Left ventricle myocardium inferior (tissue), 1 donor: Measurements from ENCODE around the gene CNST. TPM values are rescaled to one million over a fixed set of nuclear protein-coding genes. Genes with fewer than 3 reads are reported as not detected.
"Not testable (repeated sequence)": the region's sequence is repeated elsewhere in the genome, so short reads cannot be mapped to it uniquely, and the experiment has no call there.

Experiments used
- DNase-seq: peaks from one replicate; pipeline ENCODE4 v3.0.0-alpha.2; 2020
- H3K27ac ChIP-seq: fragments of 200-600 bp; replicated peaks from 2 replicates; pipeline ENCODE4 v1.8.0; 2021
- H3K27me3 ChIP-seq: fragments of 200-600 bp; 2 replicates; pipeline ENCODE4 v1.8.0; 2021; ENCODE audit warnings: low read depth
- H3K36me3 ChIP-seq: fragments of 200-600 bp; 2 replicates; pipeline ENCODE4 v1.8.0; 2021
- H3K4me1 ChIP-seq: fragments of 200-600 bp; 2 replicates; pipeline ENCODE4 v1.8.0; 2021
- H3K4me3 ChIP-seq: fragments of 200-600 bp; 2 replicates; pipeline ENCODE4 v1.8.0; 2021; ENCODE audit warnings: mild to moderate bottlenecking, moderate library complexity
- H3K9me3 ChIP-seq: fragments of 200-600 bp; replicated peaks from 2 replicates; pipeline ENCODE4 v1.8.0; 2021
- intact Hi-C: fragments of 100-400 bp; cut with micrococcal nuclease; formaldehyde crosslinking; loops from one replicate; pipeline ENCODE4 v1.11.0; 2022
- total RNA-seq: library from RNA; stranded (reverse); fragmentation: NEBNext Ultra II Directional; extraction: Animal tissue kit (Norgen Biotek cat#: 25700); gene quantifications from one replicate; pipeline ENCODE4 v1.2.1, GENCODE V29; 2021
- TF ChIP-seq, protein P1 (sequence below): fragments of 200-600 bp; IDR thresholded peaks from 2 replicates; pipeline ENCODE4 v1.8.0; 2021; ENCODE audit warnings: antibody characterized with exemption, mild to moderate bottlenecking, borderline replicate concordance
- donor health status: DM: no; HTN: yes; CAD: no; lungs with severe emphysema.

Gene CNST
- total RNA-seq, 1 donor from 2014 or later = 18.9 TPM

GRCh38 chr1:246559310-246559709 lies 6.9 kb upstream of the CNST start:
- intact Hi-C loops = no loop called here
- peaks cover 8% of the 10 kb centered on the region for H3K4me1 ChIP-seq
- H3K36me3 ChIP-seq = peaks cover 64% of the 10 kb centered on the region
- H3K27me3 ChIP-seq = no peaks in the 10 kb centered on the region
- TF ChIP-seq, protein P1, sequence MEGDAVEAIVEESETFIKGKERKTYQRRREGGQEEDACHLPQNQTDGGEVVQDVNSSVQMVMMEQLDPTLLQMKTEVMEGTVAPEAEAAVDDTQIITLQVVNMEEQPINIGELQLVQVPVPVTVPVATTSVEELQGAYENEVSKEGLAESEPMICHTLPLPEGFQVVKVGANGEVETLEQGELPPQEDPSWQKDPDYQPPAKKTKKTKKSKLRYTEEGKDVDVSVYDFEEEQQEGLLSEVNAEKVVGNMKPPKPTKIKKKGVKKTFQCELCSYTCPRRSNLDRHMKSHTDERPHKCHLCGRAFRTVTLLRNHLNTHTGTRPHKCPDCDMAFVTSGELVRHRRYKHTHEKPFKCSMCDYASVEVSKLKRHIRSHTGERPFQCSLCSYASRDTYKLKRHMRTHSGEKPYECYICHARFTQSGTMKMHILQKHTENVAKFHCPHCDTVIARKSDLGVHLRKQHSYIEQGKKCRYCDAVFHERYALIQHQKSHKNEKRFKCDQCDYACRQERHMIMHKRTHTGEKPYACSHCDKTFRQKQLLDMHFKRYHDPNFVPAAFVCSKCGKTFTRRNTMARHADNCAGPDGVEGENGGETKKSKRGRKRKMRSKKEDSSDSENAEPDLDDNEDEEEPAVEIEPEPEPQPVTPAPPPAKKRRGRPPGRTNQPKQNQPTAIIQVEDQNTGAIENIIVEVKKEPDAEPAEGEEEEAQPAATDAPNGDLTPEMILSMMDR = no peak
- H3K4me3 ChIP-seq = no peak overlapping the region
- DNase-seq = no peak
- H3K27ac ChIP-seq = no peak overlapping the region
- H3K9me3 ChIP-seq = no peaks in the 10 kb centered on the region

DNA sequence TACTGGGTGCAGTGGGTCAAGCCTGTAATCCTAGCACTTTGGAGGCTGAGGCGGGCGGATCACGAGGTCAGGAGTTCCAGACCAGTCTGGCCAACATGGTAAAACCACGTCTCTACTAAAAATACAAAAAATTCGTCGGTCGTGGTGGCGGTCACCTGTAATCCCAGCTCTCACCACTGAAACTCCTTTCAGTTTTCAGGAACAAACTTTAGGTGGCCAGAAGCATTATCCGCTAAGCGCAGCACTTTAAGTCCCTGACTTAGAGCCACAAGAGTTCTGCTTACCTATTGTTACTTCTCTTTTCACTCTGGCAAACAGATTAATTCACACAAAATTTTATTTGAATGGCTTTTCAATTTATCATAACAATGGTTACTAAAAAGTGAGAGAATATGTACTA lies 5.4 kb upstream of the CNST start:
- H3K27me3 ChIP-seq, intact Hi-C loops, DNase-seq, H3K9me3 ChIP-seq, H3K4me3 ChIP-seq, H3K27ac ChIP-seq: not testable (repeated sequence)
- Histone ChIP-seq H3K36me3 (peaks cover 51% of the 10 kb centered on the region), H3K4me1 (peaks cover 23% of the 10 kb centered on the region)

GRCh38 chr1:246564839-246565750 lies 1.2 kb upstream of the CNST start:
- Histone ChIP-seq H3K9me3 (no peaks in the 10 kb centered on the region), H3K4me3 (peak overlapping the region; percentile 89), H3K36me3 (peaks cover 15% of the 10 kb centered on the region), H3K27ac (peak overlapping the region; percentile 96), H3K27me3 (no peaks in the 10 kb centered on the region), H3K4me1 (peaks cover 62% of the 10 kb centered on the region)
- no peak for DNase-seq
- intact Hi-C loops = no loop called here
- TF ChIP-seq, protein P1 = no peak

GRCh38 chr1:246565751-246566127 lies 517 bp upstream of the CNST start:
- Histone ChIP-seq H3K4me3 (peak overlapping the region; percentile 89), H3K4me1 (peaks cover 68% of the 10 kb centered on the region), H3K36me3 (peaks cover 11% of the 10 kb centered on the region), H3K9me3 (no peaks in the 10 kb centered on the region), H3K27ac (peak overlapping the region; percentile 96), H3K27me3 (no peaks in the 10 kb centered on the region)
- TF ChIP-seq, protein P1 = no peak
- intact Hi-C loops = no loop called here
- DNase-seq = no peak

DNA sequence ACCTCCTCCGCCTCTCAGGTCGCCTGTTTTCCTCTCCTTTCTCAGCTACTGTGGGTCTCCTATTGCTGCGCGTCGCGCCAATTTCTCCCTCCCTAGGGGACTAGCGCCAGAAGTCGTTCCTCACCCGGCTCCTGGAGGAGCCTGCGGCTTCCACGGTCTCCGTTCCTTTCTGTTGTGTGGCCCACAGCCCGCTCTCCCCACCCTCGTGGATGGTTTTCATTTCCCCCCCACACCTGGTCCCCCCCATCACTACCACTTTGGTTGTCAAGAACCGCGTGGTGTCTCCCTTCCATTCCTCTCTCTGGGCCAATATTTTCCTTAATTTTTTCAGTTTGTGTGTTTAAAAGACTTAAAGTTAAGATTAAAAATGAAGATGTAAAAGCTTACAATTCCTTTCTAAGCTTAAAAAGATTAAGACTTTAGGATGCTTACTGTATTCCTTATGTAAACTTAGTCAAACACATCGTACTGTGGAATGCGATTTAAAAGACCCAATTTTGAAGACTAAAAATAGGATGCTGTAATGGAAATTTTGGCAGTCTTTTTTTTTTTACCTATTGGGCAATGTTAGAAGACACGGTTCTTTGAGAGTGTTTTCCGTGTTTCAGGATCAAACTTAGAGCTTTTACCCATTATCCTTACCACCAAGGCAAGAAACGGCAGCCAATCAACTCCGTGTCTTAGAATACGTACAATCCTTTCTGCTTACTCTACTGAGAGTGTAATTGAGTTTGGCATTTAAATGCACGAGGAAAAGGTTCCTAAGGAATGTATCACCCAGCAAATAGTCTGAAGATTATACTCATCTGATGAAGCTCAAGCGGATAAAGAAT lies 773 bp downstream of the CNST start:
- TF ChIP-seq, protein P1 = no peak
- peaks cover 11% of the 10 kb centered on the region for H3K36me3 ChIP-seq
- no peak for DNase-seq
- H3K4me1 ChIP-seq = peaks cover 81% of the 10 kb centered on the region
- no peaks in the 10 kb centered on the region for H3K27me3 ChIP-seq
- no peaks in the 10 kb centered on the region for H3K9me3 ChIP-seq
- H3K4me3 ChIP-seq = peak overlapping the region; percentile 89
- intact Hi-C loops = no loop called here
- H3K27ac ChIP-seq = peak overlapping the region; percentile 96
